Right renal pelvis (tissue), 4 donors: ENCODE data around the gene PXYLP1. TPM values are rescaled to one million over a fixed set of nuclear protein-coding genes. Genes with fewer than 3 reads are reported as not detected.

Experiments
- DNase-seq, 4 donors: peaks; one replicate each; pipeline ENCODE4 v3.0.0-alpha.2; 2013; ENCODE audit warnings: low read depth in 4 of 4, low spot score in 3 of 4, missing footprints in 1 of 4
- polyA plus RNA-seq, 4 donors: library from polyadenylated mRNA; unstranded; fragments of 120-200 nt; gene quantifications; one replicate each; pipeline ENCODE4 v1.2.1, GENCODE V29; 2013; ENCODE audit not compliant: insufficient read length in 4 of 4

The PXYLP1 gene
- polyA plus RNA-seq, 4 donors = 36.0 to 45.1 (median 42.0) TPM

GRCh38 chr3:141227752-141228151, 3.9 kb upstream of the PXYLP1 start:
- DNase-seq = peak in 2 of 4 donors; percentile 29 to 38

- no peak for DNase-seq
Observed at GRCh38 chr3:141228395-141228794, 3.2 kb upstream of the PXYLP1 start.

GRCh38 chr3:141229132-141229531, 2.5 kb upstream of the PXYLP1 start:
- no peak for DNase-seq

- no peak for DNase-seq
Observed at GRCh38 chr3:141230293-141230692, 1.3 kb upstream of the PXYLP1 start.

GRCh38 chr3:141231952-141232823, 563 bp downstream of the PXYLP1 start:
- DNase-seq = peak in 1 of 4 donors; percentile 34

GRCh38 chr3:141233457-141234161, 2.0 kb downstream of the PXYLP1 start:
- DNase-seq = no peak

- DNase-seq = no peak
Observed at GRCh38 chr3:141234283-141234682, 2.7 kb downstream of the PXYLP1 start.

GRCh38 chr3:141235661-141236171, 4.1 kb downstream of the PXYLP1 start:
- DNase-seq = no peak

GRCh38 chr3:141236361-141236760, 4.7 kb downstream of the PXYLP1 start:
- no peak for DNase-seq

GRCh38 chr3:141237701-141238521, 6.3 kb downstream of the PXYLP1 start:
- DNase-seq = no peak

GRCh38 chr3:141239511-141240281, 8.1 kb downstream of the PXYLP1 start:
- no peak for DNase-seq

GRCh38 chr3:141240286-141240685, 8.7 kb downstream of the PXYLP1 start:
- no peak for DNase-seq

- no peak for DNase-seq
Observed at GRCh38 chr3:141240687-141241615, 9.3 kb downstream of the PXYLP1 start.

- no peak for DNase-seq
Observed at GRCh38 chr3:141241616-141242376, 10.2 kb downstream of the PXYLP1 start.

- DNase-seq = no peak
Observed at GRCh38 chr3:141242377-141243092, 10.9 kb downstream of the PXYLP1 start.

- no peak for DNase-seq
Observed at GRCh38 chr3:141243271-141243707, 11.7 kb downstream of the PXYLP1 start.

GRCh38 chr3:141246224-141246957, 14.8 kb downstream of the PXYLP1 start:
- no peak for DNase-seq
